ENCODE data around the gene PFDN6. TPM values are rescaled to one million over a fixed set of nuclear protein-coding genes. Genes with fewer than 3 reads are reported as not detected.
A peak's percentile ranks its signal among the peaks of the same experiment; 100 is the strongest.

The PFDN6 gene
- total and polyA plus RNA-seq, 9 of the 15 experiments (the other 6 are each of a cell fraction or from before 2014, with no cell fraction given), result 6.8 to 475 (median 216) TPM

GRCh38 chr6:33248932-33249731, 40.3 kb upstream of the PFDN6 start (continued):
- TF ChIP-seq FOSL1 (tag; conservative IDR thresholded peaks at IDR 0.05), result peak; percentile 31; the same call in 1 of the 2 replicates
- no peak for TF ChIP-seq ZNF699 (CRISPR knock-in tag; IDR thresholded peaks at IDR 0.05; ENCODE audit: insufficient replicate concordance)
- TF ChIP-seq RB1 (IDR thresholded peaks at IDR 0.05; ENCODE audit: low read depth), result peak; percentile 36; the same call in 1 of the 2 replicates
- TF ChIP-seq MTA1 (IDR thresholded peaks at IDR 0.05; ENCODE audit: borderline replicate concordance), result 0 out of 2 replicates have a peak, but pooled peaks have one; percentile 16
- no peak for TF ChIP-seq CBX5 (IDR thresholded peaks at IDR 0.05; ENCODE audit: borderline replicate concordance, low read depth)
- peak; percentile 93 to 94 for TF ChIP-seq NRF1 (conservative IDR thresholded peaks at IDR 0.05 in 1 of 2, IDR thresholded peaks at IDR 0.05 in 1 of 2)
- TF ChIP-seq L3MBTL2 (IDR thresholded peaks at IDR 0.05), result peak; percentile 89
- no peak for TF ChIP-seq BCL6 (CRISPR knock-in tag; IDR thresholded peaks at IDR 0.05)
- peak; percentile 64 for TF ChIP-seq USF1 (CRISPR knock-in tag; IDR thresholded peaks at IDR 0.05)
- TF ChIP-seq MAFG (tag; conservative IDR thresholded peaks at IDR 0.05), result peak; percentile 81
- no peak for TF ChIP-seq HNRNPK (IDR thresholded peaks at IDR 0.05; ENCODE audit: low read depth, low read length, poor library complexity, severe bottlenecking)
- TF ChIP-seq ZNF197 (CRISPR knock-in tag; IDR thresholded peaks at IDR 0.05; ENCODE audit: low read depth), result no peak
- TF ChIP-seq MITF (IDR thresholded peaks at IDR 0.05), result peak; percentile 25; the same call in 1 of the 2 replicates
- peak; percentile 79; the same call in 1 of the 2 replicates for TF ChIP-seq HEY1 (CRISPR knock-in tag; IDR thresholded peaks at IDR 0.05; ENCODE audit: borderline replicate concordance)
- peak; percentile 31; the same call in 1 of the 2 replicates for TF ChIP-seq SOX6 (IDR thresholded peaks at IDR 0.05)
- TF ChIP-seq E4F1 (CRISPR knock-in tag; IDR thresholded peaks at IDR 0.05; ENCODE audit: borderline replicate concordance), result no peak
- peak; percentile 97 for TF ChIP-seq ZNF316 (IDR thresholded peaks at IDR 0.05)
- peak; percentile 92 for TF ChIP-seq KDM2B (CRISPR knock-in tag; IDR thresholded peaks at IDR 0.05)
- peak; percentile 100 for TF ChIP-seq THRA (IDR thresholded peaks at IDR 0.05)
- TF ChIP-seq NKRF (IDR thresholded peaks at IDR 0.05; ENCODE audit: borderline replicate concordance), result 0 out of 2 replicates have a peak, but pooled peaks have one; percentile 1

Data from K562 (cell line).